ENCODE data around the gene CADM1.

CADM1 gene

GRCh38 chr11:115208808-115209259 is 295.4 kb downstream of the CADM1 start:
- no peak for DNase-seq (ENCODE audit: low read depth in 2 of 2)

- DNase-seq (ENCODE audit: low read depth in 2 of 2), result no peak
These were observed 296.3 kb downstream of the CADM1 start for GRCh38 chr11:115207916-115208315.

GRCh38 chr11:115207166-115207591 is 297.0 kb downstream of the CADM1 start:
- no peak for DNase-seq (ENCODE audit: low read depth in 2 of 2)

GRCh38 chr11:115206365-115207022 is 297.7 kb downstream of the CADM1 start:
- no peak for DNase-seq (ENCODE audit: low read depth in 2 of 2)

- DNase-seq (ENCODE audit: low read depth in 2 of 2), result no peak
These were observed 301.2 kb downstream of the CADM1 start for GRCh38 chr11:115202900-115203552.

GRCh38 chr11:115202074-115202473 is 302.1 kb downstream of the CADM1 start:
- no peak for DNase-seq (ENCODE audit: low read depth in 2 of 2)

GRCh38 chr11:115201111-115201792 is 303.0 kb downstream of the CADM1 start:
- DNase-seq (ENCODE audit: low read depth in 2 of 2), result peak; percentile 98

- DNase-seq (ENCODE audit: low read depth in 2 of 2), result peak in 1 of 2 experiments; percentile 39
These were observed 304.6 kb downstream of the CADM1 start for GRCh38 chr11:115199481-115200069.

GRCh38 chr11:115198321-115198741 is 305.9 kb downstream of the CADM1 start:
- no peak for DNase-seq (ENCODE audit: low read depth in 2 of 2)

- no peak for DNase-seq (ENCODE audit: low read depth in 2 of 2)
These were observed 306.8 kb downstream of the CADM1 start for GRCh38 chr11:115197433-115197832.

GRCh38 chr11:115197031-115197430 is 307.2 kb downstream of the CADM1 start:
- DNase-seq (ENCODE audit: low read depth in 2 of 2), result no peak

- peak; percentile 68 to 69 for DNase-seq (ENCODE audit: low read depth in 2 of 2)
These were observed 309.5 kb downstream of the CADM1 start for GRCh38 chr11:115194802-115195110.

- DNase-seq (ENCODE audit: low read depth in 2 of 2), result no peak
These were observed 310.1 kb downstream of the CADM1 start for GRCh38 chr11:115193914-115194801.

GRCh38 chr11:115191761-115192160 is 312.5 kb downstream of the CADM1 start:
- DNase-seq (ENCODE audit: low read depth in 2 of 2), result no peak

GRCh38 chr11:115190196-115190595 is 314.0 kb downstream of the CADM1 start:
- no peak for DNase-seq (ENCODE audit: low read depth in 2 of 2)

GRCh38 chr11:115188898-115189278 is 315.3 kb downstream of the CADM1 start:
- no peak for DNase-seq (ENCODE audit: low read depth in 2 of 2)

- DNase-seq (ENCODE audit: low read depth in 2 of 2), result no peak
These were observed 315.9 kb downstream of the CADM1 start for GRCh38 chr11:115188188-115188897.

GRCh38 chr11:115185931-115186330 is 318.3 kb downstream of the CADM1 start:
- no peak for DNase-seq (ENCODE audit: low read depth in 2 of 2)

- no peak for DNase-seq (ENCODE audit: low read depth in 2 of 2)
These were observed 318.7 kb downstream of the CADM1 start for GRCh38 chr11:115185507-115185906.

GRCh38 chr11:115184901-115185300 is 319.3 kb downstream of the CADM1 start:
- no peak for DNase-seq (ENCODE audit: low read depth in 2 of 2)

- DNase-seq (ENCODE audit: low read depth in 2 of 2), result no peak
These were observed 320.4 kb downstream of the CADM1 start for GRCh38 chr11:115183830-115184229.
